Measurements from ENCODE around the gene EXOC6B. TPM values are rescaled to one million over a fixed set of nuclear protein-coding genes. Genes with fewer than 3 reads are reported as not detected.

EXOC6B gene
- total RNA-seq, 2 donors from 2014 or later: 51.3 to 68.9 TPM

- TF ChIP-seq CTCF (conservative IDR thresholded peaks at IDR 0.05): no peak
- H3K9ac ChIP-seq (ENCODE audit: extremely low read depth, low read length, poor library complexity, severe bottlenecking): no peak overlapping the region
- H3K27me3 ChIP-seq (ENCODE audit: control insufficient read depth, insufficient read depth, low read length, poor library complexity, severe bottlenecking): no peaks in the 10 kb centered on the region
- no peaks in the 10 kb centered on the region for H3K27me3 Mint-ChIP-seq (ENCODE audit: insufficient read depth)
- H3K4me3 Mint-ChIP-seq: no peak overlapping the region
- peaks cover 3% of the 10 kb centered on the region for H3K36me3 Mint-ChIP-seq (ENCODE audit: low read depth)
- no peak overlapping the region for H3K4me3 ChIP-seq (ENCODE audit: low read length)
- no peak overlapping the region for H3K27ac Mint-ChIP-seq
- H3K36me3 ChIP-seq (ENCODE audit: control insufficient read depth, insufficient read depth, low read length): peaks cover 10% of the 10 kb centered on the region
- peaks cover 7% of the 10 kb centered on the region for H3K4me1 Mint-ChIP-seq
- no peaks in the 10 kb centered on the region for H3K9me3 Mint-ChIP-seq
- DNase-seq: no peak
- no peaks in the 10 kb centered on the region for H3K9me3 ChIP-seq (ENCODE audit: control insufficient read depth, low read length)
- no peaks in the 10 kb centered on the region for H3K4me1 ChIP-seq (ENCODE audit: control insufficient read depth, insufficient read depth, low read length)
- WGBS, 2 experiments (ENCODE audit: insufficient coverage in 1 of 2, insufficient read length in 1 of 2): 100% methylated on average over 1 of the region's 1 CpG; no CpG with 5 or more reads in 1 of the 2 experiments
- H3K27ac ChIP-seq (ENCODE audit: low read depth, low read length): no peak overlapping the region
Measured at GRCh38 chr2:72570413-72570812, 255.4 kb downstream of the EXOC6B start.

GRCh38 chr2:72562451-72563153 is 263.2 kb downstream of the EXOC6B start:
- 77 to 100% methylated on average over 1 to 4 of the region's 4 CpGs for WGBS, 2 experiments (ENCODE audit: insufficient coverage in 1 of 2, insufficient read length in 1 of 2)
- TF ChIP-seq CTCF (conservative IDR thresholded peaks at IDR 0.05): no peak
- Mint-ChIP-seq H3K4me1 (peaks cover 6% of the 10 kb centered on the region), H3K9me3 (no peaks in the 10 kb centered on the region), H3K36me3 (ENCODE audit: low read depth) (no peaks in the 10 kb centered on the region), H3K27me3 (ENCODE audit: insufficient read depth) (no peaks in the 10 kb centered on the region), H3K27ac (no peak overlapping the region), H3K4me3 (no peak overlapping the region)
- no peak for DNase-seq
- H3K4me1 ChIP-seq (ENCODE audit: control insufficient read depth, insufficient read depth, low read length): no peaks in the 10 kb centered on the region
- H3K9me3 ChIP-seq (ENCODE audit: control insufficient read depth, low read length): no peaks in the 10 kb centered on the region
- no peak overlapping the region for H3K9ac ChIP-seq (ENCODE audit: extremely low read depth, low read length, poor library complexity, severe bottlenecking)
- H3K27ac ChIP-seq (ENCODE audit: low read depth, low read length): no peak overlapping the region
- H3K36me3 ChIP-seq (ENCODE audit: control insufficient read depth, insufficient read depth, low read length): peaks cover 5% of the 10 kb centered on the region
- no peak overlapping the region for H3K4me3 ChIP-seq (ENCODE audit: low read length)
- H3K27me3 ChIP-seq (ENCODE audit: control insufficient read depth, insufficient read depth, low read length, poor library complexity, severe bottlenecking): no peaks in the 10 kb centered on the region

- no peak overlapping the region for H3K4me3 Mint-ChIP-seq
Measured at GRCh38 chr2:72561621-72562318, 264.1 kb downstream of the EXOC6B start.

More at GRCh38 chr2:72561621-72562318, 264.1 kb downstream of the EXOC6B start:
- H3K27me3 ChIP-seq (ENCODE audit: control insufficient read depth, insufficient read depth, low read length, poor library complexity, severe bottlenecking): no peaks in the 10 kb centered on the region
- TF ChIP-seq CTCF (conservative IDR thresholded peaks at IDR 0.05): no peak
- H3K9me3 Mint-ChIP-seq: no peaks in the 10 kb centered on the region
- DNase-seq: no peak
- H3K4me1 ChIP-seq (ENCODE audit: control insufficient read depth, insufficient read depth, low read length): no peaks in the 10 kb centered on the region
- no peak overlapping the region for H3K9ac ChIP-seq (ENCODE audit: extremely low read depth, low read length, poor library complexity, severe bottlenecking)
- H3K36me3 Mint-ChIP-seq (ENCODE audit: low read depth): peaks cover 5% of the 10 kb centered on the region
- peaks cover 6% of the 10 kb centered on the region for H3K4me1 Mint-ChIP-seq
- peak overlapping the region; percentile 2 for H3K27ac ChIP-seq (ENCODE audit: low read depth, low read length)
- H3K27ac Mint-ChIP-seq: no peak overlapping the region
- peaks cover 9% of the 10 kb centered on the region for H3K36me3 ChIP-seq (ENCODE audit: control insufficient read depth, insufficient read depth, low read length)
- 80 to 82% methylated on average over 1 to 4 of the region's 4 CpGs for WGBS, 2 experiments (ENCODE audit: insufficient coverage in 1 of 2, insufficient read length in 1 of 2)
- H3K4me3 ChIP-seq (ENCODE audit: low read length): no peak overlapping the region
- H3K9me3 ChIP-seq (ENCODE audit: control insufficient read depth, low read length): peaks cover 2% of the 10 kb centered on the region
- H3K27me3 Mint-ChIP-seq (ENCODE audit: insufficient read depth): no peaks in the 10 kb centered on the region
